ENCODE data around the gene UGGT1.

GRCh38 chr2:128062571-128062970, 28.4 kb upstream of the UGGT1 start:
- TF ChIP-seq POLR2A (IDR thresholded peaks at IDR 0.05) (no peak), CTCF (IDR thresholded peaks at IDR 0.05 in 8 of 11, conservative IDR thresholded peaks at IDR 0.05 in 3 of 11) (no peak), POLR2AphosphoS5 (IDR thresholded peaks at IDR 0.05) (no peak)

Measured in spleen (tissue), 7 donors.